IPS-NIHi7 (cell line): Measurements from ENCODE around the gene PFDN5.
"Not testable (repeated sequence)": the region's sequence is repeated elsewhere in the genome, so short reads cannot be mapped to it uniquely, and the experiment has no call there.

ENCODE experiments used
- DNase-seq: peaks from one replicate; pipeline ENCODE4 v3.0.0; 2012; ENCODE audit warnings: mixed read lengths; ENCODE audit errors: extremely low spot score

PFDN5 gene

DNA sequence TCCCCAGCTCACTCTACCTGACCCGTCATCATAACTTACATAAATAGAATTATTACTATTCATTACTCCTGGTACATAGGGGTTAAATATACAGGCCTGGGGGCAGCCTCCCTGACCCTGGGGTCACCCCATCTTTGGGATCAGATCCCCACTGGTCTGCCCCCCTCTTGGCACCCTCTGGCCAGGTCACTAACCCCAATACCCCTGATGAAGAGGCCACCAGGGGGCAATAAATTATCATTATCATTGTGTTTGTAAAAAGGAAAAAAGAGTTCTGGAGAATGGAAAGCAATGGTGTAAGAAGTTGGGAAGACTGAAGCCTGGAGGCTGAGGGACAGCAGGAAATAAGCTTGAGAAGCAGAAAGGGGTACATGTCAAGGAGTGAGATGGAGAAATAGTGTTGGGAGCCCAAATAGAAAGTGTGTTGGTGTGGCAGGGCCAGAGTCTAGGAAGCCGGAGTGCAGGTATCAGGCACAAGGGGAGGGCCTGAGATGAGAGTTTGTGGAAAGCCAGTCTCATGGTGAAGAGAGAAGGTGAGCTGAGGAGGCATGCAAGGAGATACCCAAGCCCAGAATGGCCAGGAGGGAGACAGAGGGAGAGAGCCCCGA, 32.2 kb downstream of the PFDN5 start:
- DNase-seq: no peak

DNA sequence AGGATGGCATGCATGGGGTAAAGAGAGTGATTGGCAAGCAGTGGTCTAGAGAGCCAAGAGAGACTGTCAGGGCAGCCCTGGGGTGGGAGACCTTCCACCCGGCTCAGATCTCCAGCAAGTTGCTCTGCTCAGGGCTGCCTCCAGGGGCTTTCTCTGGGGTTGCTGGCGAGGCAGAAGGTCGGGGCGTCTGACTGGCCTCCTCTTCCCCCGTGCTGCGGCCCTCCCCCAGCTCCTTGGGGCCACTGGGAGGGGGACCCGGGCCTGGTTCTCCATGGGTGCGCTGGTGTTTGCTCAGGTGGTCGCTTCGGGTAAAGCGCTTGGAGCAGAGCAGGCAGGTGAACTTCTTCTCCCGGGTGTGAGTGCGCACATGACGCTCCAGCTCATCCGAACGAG, 32.7 kb downstream of the PFDN5 start:
- DNase-seq: peak; percentile 64

DNA sequence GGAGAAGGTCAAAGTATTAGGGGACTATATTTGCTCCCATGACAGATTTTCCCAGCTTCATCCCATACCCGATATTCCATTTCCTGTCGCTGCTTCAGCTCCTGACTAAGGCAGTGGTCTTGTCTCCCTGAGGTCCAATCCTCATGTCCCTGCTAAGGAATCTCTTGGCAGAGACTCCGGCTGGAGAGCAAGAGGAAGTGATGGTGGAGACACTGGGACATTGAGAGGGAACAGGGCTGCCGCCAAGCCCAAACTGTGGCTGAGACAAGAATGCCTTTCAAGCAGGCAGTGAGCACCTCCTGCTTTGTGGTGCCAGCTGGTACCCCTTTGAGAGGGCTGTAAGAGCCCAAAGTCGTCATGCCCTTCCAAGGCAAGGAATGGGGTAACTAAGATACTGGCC, 35.3 kb downstream of the PFDN5 start:
- DNase-seq: no peak

- DNase-seq: not testable (repeated sequence)
Measured at GRCh38 chr12:53332339-53332738, 37.0 kb downstream of the PFDN5 start.

- DNase-seq: no peak
Measured at GRCh38 chr12:53332744-53333143, 37.4 kb downstream of the PFDN5 start.

GRCh38 chr12:53333289-53333688, 37.9 kb downstream of the PFDN5 start:
- no peak for DNase-seq

DNA sequence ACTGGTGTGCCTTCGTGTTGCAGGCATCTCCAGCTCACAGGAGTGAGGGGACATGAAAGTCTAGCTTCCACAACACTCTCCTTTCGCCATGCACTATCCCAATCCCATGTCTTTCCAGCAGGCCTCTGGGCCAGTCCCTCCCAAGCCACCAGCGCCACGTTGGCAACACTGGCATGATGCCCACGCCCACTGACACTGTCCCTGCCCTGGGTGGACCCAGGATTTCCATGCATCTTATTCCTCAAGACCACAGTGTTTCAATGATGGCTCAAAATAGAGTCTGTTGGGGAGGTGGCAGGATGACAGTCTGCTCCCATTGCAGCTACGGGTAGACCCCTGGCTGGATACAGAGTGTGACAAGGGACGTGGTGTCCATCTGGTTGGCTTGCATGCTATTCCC, 38.5 kb downstream of the PFDN5 start:
- no peak for DNase-seq

DNA sequence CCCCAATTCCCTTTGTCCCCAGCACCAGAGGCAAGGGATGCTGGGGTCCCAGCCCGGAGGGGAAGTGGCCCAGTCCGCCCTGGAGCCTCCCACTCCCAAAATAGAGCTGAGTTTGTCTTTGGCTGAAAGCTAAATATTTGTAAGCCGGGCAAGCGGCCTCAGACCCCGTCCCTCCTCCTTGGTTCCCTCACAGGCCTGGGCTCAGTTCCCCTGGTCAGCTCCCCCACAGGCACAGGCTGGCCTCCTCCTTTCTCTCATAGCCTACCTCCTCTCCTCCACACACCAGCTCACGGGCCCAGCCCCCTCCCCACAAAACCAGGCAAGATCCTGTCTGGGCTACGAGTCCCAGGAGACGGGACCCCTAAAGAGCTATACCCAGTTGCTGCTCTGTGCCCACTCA, 39.5 kb downstream of the PFDN5 start:
- no peak for DNase-seq

GRCh38 chr12:53336181-53336681, 40.9 kb downstream of the PFDN5 start, which contains the start of gene SP7:
TSS of gene SP7 (minus strand) at chr12:53336354. CDS start at chr12:53335646, 708 bp downstream.
- no peak for DNase-seq

- DNase-seq: no peak
Measured at GRCh38 chr12:53338017-53338416, 42.7 kb downstream of the PFDN5 start.

GRCh38 chr12:53338916-53339315, 43.6 kb downstream of the PFDN5 start:
- DNase-seq: no peak

DNA sequence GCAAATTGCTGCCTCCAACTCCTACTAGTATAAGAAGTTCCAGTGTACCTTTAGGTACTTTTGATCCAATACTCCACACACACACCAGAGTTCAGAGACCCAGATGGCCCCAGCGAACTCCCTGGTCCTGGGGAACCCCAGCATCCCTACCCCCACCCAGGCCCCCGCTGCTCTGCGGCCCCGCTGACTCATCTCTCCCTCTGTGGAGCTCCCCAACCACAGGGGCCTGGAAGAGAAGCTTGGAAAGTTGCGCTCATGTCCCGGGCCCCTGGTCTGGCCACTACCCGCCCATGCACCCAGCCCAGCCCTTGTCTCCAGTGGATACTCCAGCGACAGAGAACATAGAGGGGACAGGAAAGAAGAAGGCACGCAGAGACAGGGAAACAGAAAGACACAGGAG, 45.1 kb downstream of the PFDN5 start:
- no peak for DNase-seq

DNA sequence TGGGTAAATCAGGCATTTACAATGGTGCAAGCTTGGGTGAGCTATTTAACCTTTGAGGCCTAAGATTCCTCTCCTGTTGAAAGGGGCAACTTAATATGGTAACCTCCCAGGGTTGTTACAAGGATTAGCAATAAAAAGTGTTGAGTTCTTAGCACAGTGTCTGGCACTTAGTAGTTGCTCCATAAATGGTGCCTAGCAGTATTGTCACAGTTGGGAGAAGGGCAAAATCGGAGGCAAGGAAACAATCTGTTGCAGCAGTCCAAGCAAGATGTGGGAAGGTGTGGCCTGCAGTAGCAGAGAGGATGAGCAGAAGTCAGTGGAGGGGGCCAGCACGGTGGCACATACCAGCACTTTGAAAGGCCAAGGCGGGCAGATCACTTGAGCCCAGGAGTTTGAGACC, 48.1 kb downstream of the PFDN5 start:
- no peak for DNase-seq

- DNase-seq: no peak
Measured at GRCh38 chr12:53343969-53344368, 48.6 kb downstream of the PFDN5 start.

DNA sequence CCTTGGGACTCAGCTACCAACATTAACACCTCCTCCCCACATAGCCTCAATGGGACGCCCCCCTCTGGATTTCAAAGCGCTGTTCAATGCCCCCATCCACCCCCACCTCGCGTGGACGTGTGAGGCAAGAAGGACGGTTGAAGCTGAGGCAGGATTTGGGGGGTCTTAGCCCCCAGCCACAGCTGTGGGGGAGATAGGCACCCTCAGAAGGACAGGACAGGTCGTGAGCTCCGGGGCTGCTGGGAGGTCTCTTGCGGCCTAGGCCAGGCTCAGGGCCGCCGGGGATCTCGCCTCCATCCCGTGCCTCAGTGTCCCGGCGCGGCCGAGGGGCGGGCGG, 49.1 kb downstream of the PFDN5 start:
- DNase-seq: no peak

GRCh38 chr12:53344824-53345485, 49.6 kb downstream of the PFDN5 start:
- peak; percentile 69 for DNase-seq

- DNase-seq: no peak
Measured at GRCh38 chr12:53345486-53346188, 50.3 kb downstream of the PFDN5 start.

GRCh38 chr12:53346491-53346890, 51.1 kb downstream of the PFDN5 start:
- no peak for DNase-seq

GRCh38 chr12:53347905-53348304, 52.6 kb downstream of the PFDN5 start:
- no peak for DNase-seq
